Mucosa of rectum (tissue), 2 donors: Measurements from ENCODE around the gene ATP6V0C.

Experiments
- H3K27ac ChIP-seq, 2 donors: one replicate each; pipeline ENCODE4 v1.7.0; 2013; ENCODE audit warnings: inconsistent platforms in 2 of 2, low read depth in 2 of 2, low read length in 2 of 2
- H3K27me3 ChIP-seq, 2 donors: one replicate each; pipeline ENCODE4 v1.7.0; 2013; ENCODE audit warnings: low read length in 2 of 2; ENCODE audit not compliant: control insufficient read depth in 2 of 2, insufficient read depth in 2 of 2
- H3K36me3 ChIP-seq, 2 donors: one replicate each; pipeline ENCODE4 v1.7.0; 2013; ENCODE audit warnings: low read length in 2 of 2; ENCODE audit not compliant: control insufficient read depth in 2 of 2, insufficient read depth in 2 of 2
- H3K4me1 ChIP-seq, 2 donors: one replicate each; pipeline ENCODE4 v1.7.0; 2013; ENCODE audit warnings: low read length in 2 of 2, mild to moderate bottlenecking in 1 of 2; ENCODE audit not compliant: control insufficient read depth in 2 of 2, insufficient read depth in 2 of 2
- H3K4me3 ChIP-seq, 2 donors: one replicate each; pipeline ENCODE4 v1.7.0; 2013; ENCODE audit warnings: low read length in 2 of 2
- H3K9ac ChIP-seq, 2 donors: one replicate each; pipeline ENCODE4 v1.7.0; 2013; ENCODE audit warnings: low read length in 2 of 2, low read depth in 1 of 2, mild to moderate bottlenecking in 1 of 2
- H3K9me3 ChIP-seq, 2 donors: one replicate each; pipeline ENCODE4 v1.7.0; 2013; ENCODE audit warnings: low read length in 2 of 2; ENCODE audit not compliant: control insufficient read depth in 2 of 2
- donor health status: healthy.
- donor health status: Normal muscosa, but diverticular disease.

ATP6V0C gene

GRCh38 chr16:2511996-2512734 lies 1.6 kb upstream of the ATP6V0C start:
- H3K27ac ChIP-seq: peak overlapping the region in 1 of 2 donors; percentile 97
- no peak overlapping the region for H3K9ac ChIP-seq
- H3K9me3 ChIP-seq: no peaks in the 10 kb centered on the region
- H3K4me1 ChIP-seq: peaks cover 35 to 36% of the 10 kb centered on the region in 2 donors
- no peak overlapping the region for H3K4me3 ChIP-seq
- H3K36me3 ChIP-seq: no peaks in the 10 kb centered on the region
- H3K27me3 ChIP-seq: no peaks in the 10 kb centered on the region

DNA sequence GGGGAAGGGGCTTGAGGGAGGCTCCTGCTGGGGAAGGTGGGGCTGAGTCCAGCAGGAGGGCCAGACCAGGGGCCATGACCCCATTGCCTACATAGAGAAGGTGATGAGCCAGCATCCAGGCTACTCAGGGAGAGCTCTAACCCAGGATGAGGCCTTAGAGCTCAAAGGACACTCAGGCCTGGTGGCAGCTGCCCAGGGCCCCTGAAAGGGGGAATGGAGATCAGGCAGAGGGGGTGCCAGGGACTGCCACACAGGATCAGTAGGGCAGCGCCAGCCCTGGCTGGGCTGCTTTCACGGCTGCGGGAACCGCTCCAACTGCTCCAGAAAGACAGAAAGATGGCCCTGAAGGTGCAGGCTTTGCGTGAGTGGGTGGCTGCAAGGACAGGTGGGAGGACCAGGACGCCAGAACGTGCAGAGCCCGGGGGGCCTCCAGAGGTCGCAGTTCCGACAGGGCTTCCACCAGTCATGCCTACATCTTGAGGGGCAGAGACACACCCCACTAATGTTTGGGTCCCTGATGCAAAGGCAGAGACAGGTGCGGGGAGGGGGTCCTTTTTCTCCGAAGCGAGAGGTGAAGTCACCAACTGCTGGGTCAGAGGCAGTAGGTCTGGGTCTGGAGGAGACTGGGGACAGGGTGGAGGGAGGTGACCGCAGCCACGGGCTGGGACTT lies 882 bp upstream of the ATP6V0C start:
- no peaks in the 10 kb centered on the region for H3K36me3 ChIP-seq
- no peaks in the 10 kb centered on the region for H3K27me3 ChIP-seq
- peak overlapping the region; percentile 83 to 90 for H3K4me3 ChIP-seq
- H3K9me3 ChIP-seq: no peaks in the 10 kb centered on the region
- peaks cover 39 to 40% of the 10 kb centered on the region in 2 donors for H3K4me1 ChIP-seq
- H3K27ac ChIP-seq: peak overlapping the region; percentile 97 to 98
- peak overlapping the region; percentile 41 to 85 for H3K9ac ChIP-seq

- H3K9me3 ChIP-seq: no peaks in the 10 kb centered on the region
- H3K27ac ChIP-seq: peak overlapping the region; percentile 97 to 98
- H3K9ac ChIP-seq: peak overlapping the region; percentile 85 to 95
- H3K27me3 ChIP-seq: no peaks in the 10 kb centered on the region
- peaks cover 0 to 4% of the 10 kb centered on the region in 2 donors for H3K36me3 ChIP-seq
- H3K4me3 ChIP-seq: peak overlapping the region; percentile 83 to 90
- H3K4me1 ChIP-seq: peaks cover 55 to 56% of the 10 kb centered on the region in 2 donors
These were observed 804 bp downstream of the ATP6V0C start for GRCh38 chr16:2514333-2515179.

- peaks cover 0 to 5% of the 10 kb centered on the region in 2 donors for H3K36me3 ChIP-seq
- peak overlapping the region; percentile 85 to 95 for H3K9ac ChIP-seq
- H3K27ac ChIP-seq: peak overlapping the region; percentile 97 to 98
- peak overlapping the region; percentile 83 to 90 for H3K4me3 ChIP-seq
- H3K9me3 ChIP-seq: no peaks in the 10 kb centered on the region
- peaks cover 57 to 58% of the 10 kb centered on the region in 2 donors for H3K4me1 ChIP-seq
- H3K27me3 ChIP-seq: no peaks in the 10 kb centered on the region
These were observed 1.6 kb downstream of the ATP6V0C start for GRCh38 chr16:2515180-2515851.

GRCh38 chr16:2516391-2517240 lies 2.9 kb downstream of the ATP6V0C start:
- Histone ChIP-seq H3K27ac (peak overlapping the region; percentile 97 to 98), H3K4me1 (peaks cover 60 to 63% of the 10 kb centered on the region in 2 donors), H3K9me3 (no peaks in the 10 kb centered on the region), H3K4me3 (peak overlapping the region; percentile 6 to 20), H3K27me3 (no peaks in the 10 kb centered on the region), H3K36me3 (peaks cover 0 to 7% of the 10 kb centered on the region in 2 donors), H3K9ac (peak overlapping the region in 1 of 2 donors; percentile 51)

GRCh38 chr16:2517954-2518605 lies 4.3 kb downstream of the ATP6V0C start:
- Histone ChIP-seq H3K27ac (peak overlapping the region; percentile 22 to 80), H3K36me3 (peaks cover 0 to 7% of the 10 kb centered on the region in 2 donors), H3K9ac (no peak overlapping the region), H3K4me1 (peaks cover 56 to 60% of the 10 kb centered on the region in 2 donors), H3K27me3 (no peaks in the 10 kb centered on the region), H3K9me3 (no peaks in the 10 kb centered on the region), H3K4me3 (peak overlapping the region in 1 of 2 donors; percentile 7)

DNA sequence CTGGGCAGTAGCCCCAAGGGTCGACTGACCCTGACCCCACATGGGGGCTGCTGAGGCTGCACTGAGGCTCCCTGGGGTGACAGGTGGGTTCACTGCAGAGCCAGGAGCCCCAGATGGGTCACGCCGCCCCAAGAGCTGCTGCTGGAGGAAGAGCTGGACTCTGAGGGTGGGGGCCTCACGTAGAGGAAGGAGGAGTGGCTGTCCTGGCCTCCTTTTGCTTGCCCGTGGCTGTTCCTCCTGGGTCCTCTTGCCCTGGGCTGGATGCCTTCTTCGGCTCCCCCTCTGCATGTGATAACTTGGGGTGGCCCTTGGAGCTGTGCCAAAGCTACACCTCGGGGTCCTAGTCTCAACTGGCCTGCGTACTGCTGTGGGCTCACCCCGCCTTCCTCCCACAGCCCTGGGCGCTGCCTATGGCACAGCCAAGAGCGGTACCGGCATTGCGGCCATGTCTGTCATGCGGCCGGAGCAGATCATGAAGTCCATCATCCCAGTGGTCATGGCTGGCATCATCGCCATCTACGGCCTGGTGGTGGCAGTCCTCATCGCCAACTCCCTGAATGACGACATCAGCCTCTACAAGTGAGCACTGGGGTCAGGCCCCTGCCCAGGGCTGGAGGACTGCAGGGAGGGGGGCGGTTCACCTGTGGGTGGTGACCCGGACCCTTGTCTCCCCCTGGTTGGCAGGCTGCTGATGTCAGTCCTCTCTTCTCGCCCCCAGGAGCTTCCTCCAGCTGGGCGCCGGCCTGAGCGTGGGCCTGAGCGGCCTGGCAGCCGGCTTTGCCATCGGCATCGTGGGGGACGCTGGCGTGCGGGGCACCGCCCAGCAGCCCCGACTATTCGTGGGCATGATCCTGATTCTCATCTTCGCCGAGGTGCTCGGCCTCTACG lies 5.3 kb downstream of the ATP6V0C start:
- H3K9ac ChIP-seq: peak overlapping the region in 1 of 2 donors; percentile 46
- H3K27me3 ChIP-seq: no peaks in the 10 kb centered on the region
- H3K36me3 ChIP-seq: peaks cover 6 to 13% of the 10 kb centered on the region in 2 donors
- H3K4me1 ChIP-seq: peaks cover 59 to 62% of the 10 kb centered on the region in 2 donors
- peak overlapping the region in 1 of 2 donors; percentile 30 for H3K4me3 ChIP-seq
- no peaks in the 10 kb centered on the region for H3K9me3 ChIP-seq
- H3K27ac ChIP-seq: peak overlapping the region; percentile 69 to 80

GRCh38 chr16:2519711-2520080 lies 5.9 kb downstream of the ATP6V0C start:
- H3K36me3 ChIP-seq: peaks cover 12 to 13% of the 10 kb centered on the region in 2 donors
- peak overlapping the region in 1 of 2 donors; percentile 30 for H3K4me3 ChIP-seq
- H3K9me3 ChIP-seq: no peaks in the 10 kb centered on the region
- peaks cover 65 to 66% of the 10 kb centered on the region in 2 donors for H3K4me1 ChIP-seq
- H3K27me3 ChIP-seq: no peaks in the 10 kb centered on the region
- H3K27ac ChIP-seq: peak overlapping the region; percentile 69 to 80
- H3K9ac ChIP-seq: peak overlapping the region in 1 of 2 donors; percentile 46
